Measurements from ENCODE around the gene ZHX3.

The ZHX3 gene

GRCh38 chr20:41145317-41145716, 172.2 kb downstream of the ZHX3 start:
- no peak for TF ChIP-seq CTCF (conservative IDR thresholded peaks at IDR 0.05; ENCODE audit: low read depth, low read length)
- H3K4me3 ChIP-seq (ENCODE audit: low read length), result no peak overlapping the region
- no peak for DNase-seq (ENCODE audit: low read depth)

GRCh38 chr20:41143354-41143753, 174.2 kb downstream of the ZHX3 start:
- TF ChIP-seq CTCF (conservative IDR thresholded peaks at IDR 0.05; ENCODE audit: low read depth, low read length), result no peak
- H3K4me3 ChIP-seq (ENCODE audit: low read length), result no peak overlapping the region
- DNase-seq (ENCODE audit: low read depth), result no peak

- no peak for TF ChIP-seq CTCF (conservative IDR thresholded peaks at IDR 0.05; ENCODE audit: low read depth, low read length)
- H3K4me3 ChIP-seq (ENCODE audit: low read length), result no peak overlapping the region
- no peak for DNase-seq (ENCODE audit: low read depth)
Observed at GRCh38 chr20:41142919-41143318, 174.6 kb downstream of the ZHX3 start.

- no peak for DNase-seq (ENCODE audit: low read depth)
- TF ChIP-seq CTCF (conservative IDR thresholded peaks at IDR 0.05; ENCODE audit: low read depth, low read length), result no peak
- H3K4me3 ChIP-seq (ENCODE audit: low read length), result no peak overlapping the region
Observed at GRCh38 chr20:41142245-41142644, 175.3 kb downstream of the ZHX3 start.

GRCh38 chr20:41141153-41141815, 176.2 kb downstream of the ZHX3 start:
- no peak for DNase-seq (ENCODE audit: low read depth)
- H3K4me3 ChIP-seq (ENCODE audit: low read length), result no peak overlapping the region
- no peak for TF ChIP-seq CTCF (conservative IDR thresholded peaks at IDR 0.05; ENCODE audit: low read depth, low read length)

GRCh38 chr20:41140226-41141133, 177.1 kb downstream of the ZHX3 start:
- TF ChIP-seq CTCF (conservative IDR thresholded peaks at IDR 0.05; ENCODE audit: low read depth, low read length), result no peak
- H3K4me3 ChIP-seq (ENCODE audit: low read length), result no peak overlapping the region
- no peak for DNase-seq (ENCODE audit: low read depth)

Measured in retinal pigment epithelial cell (primary cell).